WTC11 (cell line): ENCODE measurements around the gene PANX2.

Experiments
- CDX4 ChIP-seq: fragments of 250-450 bp; sonication (Bioruptor Pico); IDR thresholded peaks from 2 replicates; pipeline ENCODE4 v1.9.0; 2021; ENCODE audit warnings: moderate library complexity, mild to moderate bottlenecking, inconsistent platforms, borderline replicate concordance
- SP1 ChIP-seq: sonication (generic); formaldehyde crosslinking; conservative IDR thresholded peaks from 2 replicates; pipeline ENCODE4 v1.8.1; 2022; ENCODE audit warnings: missing genetic modification reagents
- TF ChIP-seq, protein P1 (sequence below): fragments of 200-600 bp; IDR thresholded peaks from 2 replicates; pipeline ENCODE4 v1.8.0; 2022; ENCODE audit warnings: antibody characterized with exemption

GRCh38 chr22:50183141-50183971 lies 12.8 kb downstream of the PANX2 start:
- TF ChIP-seq, protein P1, sequence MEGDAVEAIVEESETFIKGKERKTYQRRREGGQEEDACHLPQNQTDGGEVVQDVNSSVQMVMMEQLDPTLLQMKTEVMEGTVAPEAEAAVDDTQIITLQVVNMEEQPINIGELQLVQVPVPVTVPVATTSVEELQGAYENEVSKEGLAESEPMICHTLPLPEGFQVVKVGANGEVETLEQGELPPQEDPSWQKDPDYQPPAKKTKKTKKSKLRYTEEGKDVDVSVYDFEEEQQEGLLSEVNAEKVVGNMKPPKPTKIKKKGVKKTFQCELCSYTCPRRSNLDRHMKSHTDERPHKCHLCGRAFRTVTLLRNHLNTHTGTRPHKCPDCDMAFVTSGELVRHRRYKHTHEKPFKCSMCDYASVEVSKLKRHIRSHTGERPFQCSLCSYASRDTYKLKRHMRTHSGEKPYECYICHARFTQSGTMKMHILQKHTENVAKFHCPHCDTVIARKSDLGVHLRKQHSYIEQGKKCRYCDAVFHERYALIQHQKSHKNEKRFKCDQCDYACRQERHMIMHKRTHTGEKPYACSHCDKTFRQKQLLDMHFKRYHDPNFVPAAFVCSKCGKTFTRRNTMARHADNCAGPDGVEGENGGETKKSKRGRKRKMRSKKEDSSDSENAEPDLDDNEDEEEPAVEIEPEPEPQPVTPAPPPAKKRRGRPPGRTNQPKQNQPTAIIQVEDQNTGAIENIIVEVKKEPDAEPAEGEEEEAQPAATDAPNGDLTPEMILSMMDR = no peak
- TF ChIP-seq CDX4 (no peak), SP1 (CRISPR knock-in tag) (no peak)
